H1 (cell line): ENCODE measurements around the gene OR1M1.

Source experiments
- CREB1 ChIP-seq: IDR thresholded peaks from 2 replicates; pipeline ENCODE4 v1.6.1; 2012; ENCODE audit warnings: inconsistent platforms
- CTCF ChIP-seq, 3 experiments: IDR thresholded peaks; 1 replicate in 2 of 3; 2 replicates in 1 of 3; pipeline versions ENCODE4 v1.5.1 to v1.6.1; 2011; ENCODE audit warnings: low read length in 3 of 3, mild to moderate bottlenecking in 3 of 3, inconsistent platforms in 2 of 3, low read depth in 1 of 3, moderate library complexity in 1 of 3; ENCODE audit not compliant: insufficient read depth in 1 of 3; ENCODE audit errors: control extremely low read depth in 1 of 3
- KDM5A ChIP-seq: fragments of 200-600 bp; IDR thresholded peaks from 2 replicates; pipeline ENCODE4 v1.7.1; 2012; ENCODE audit warnings: mild to moderate bottlenecking, low read length, inconsistent platforms, mixed read lengths
- POLR2A ChIP-seq, 2 experiments: IDR thresholded peaks; 1 replicate in 1 of 2; 2 replicates in 1 of 2; pipeline ENCODE4 v1.6.1; 2011; ENCODE audit warnings: low read depth in 2 of 2, low read length in 2 of 2, mild to moderate bottlenecking in 2 of 2; ENCODE audit errors: control extremely low read depth in 1 of 2
- SAP30 ChIP-seq: fragments of 300-600 bp; sonication (generic); IDR thresholded peaks from 2 replicates; pipeline ENCODE4 v1.7.1; 2012; ENCODE audit warnings: low read length, moderate library complexity, mild to moderate bottlenecking, inconsistent platforms; ENCODE audit not compliant: insufficient read depth, insufficient replicate concordance
- TF ChIP-seq, protein P1 (sequence below): IDR thresholded peaks from 2 replicates; pipeline ENCODE4 v1.6.1; 2011; ENCODE audit warnings: low read depth, mild to moderate bottlenecking, low read length; ENCODE audit not compliant: insufficient read depth

DNA sequence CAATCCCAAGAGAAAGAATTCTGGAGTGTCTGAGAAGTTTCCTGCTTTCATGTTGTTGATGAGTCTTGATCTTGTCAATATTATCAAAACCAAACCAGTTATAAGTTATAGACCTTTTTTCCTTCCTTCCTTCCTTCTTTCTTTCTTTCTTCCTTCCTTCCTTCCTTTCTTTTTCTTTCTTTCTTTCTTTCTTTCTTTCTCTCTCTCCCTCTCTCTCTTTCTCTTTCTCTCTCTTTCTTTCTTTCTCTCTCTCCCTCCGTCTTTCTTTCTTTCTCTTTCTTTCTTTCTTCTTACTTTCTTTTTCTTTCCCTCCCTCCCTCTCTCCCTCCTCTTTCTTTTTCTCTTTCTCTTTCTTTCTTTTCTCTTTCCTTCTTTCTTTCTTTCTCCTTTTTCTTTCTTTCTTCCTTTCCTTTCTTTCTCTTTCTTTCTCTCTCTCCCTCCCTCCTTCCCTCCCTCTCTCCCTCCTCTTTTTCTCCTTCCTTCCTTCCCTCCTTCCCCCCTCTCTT, 40.1 kb downstream of the OR1M1 start, which contains the start of gene OR7G3:
- TF ChIP-seq POLR2A (IDR thresholded peaks at IDR 0.05; ENCODE audit: control extremely low read depth in 1 of 2, low read depth in 2 of 2, low read length in 2 of 2) (no peak), CTCF (IDR thresholded peaks at IDR 0.05; ENCODE audit: control extremely low read depth in 1 of 3, insufficient read depth in 1 of 3, low read depth in 1 of 3, low read length in 3 of 3) (no peak), SAP30 (no peak), KDM5A (no peak), CREB1 (no peak)
- TF ChIP-seq, protein P1, sequence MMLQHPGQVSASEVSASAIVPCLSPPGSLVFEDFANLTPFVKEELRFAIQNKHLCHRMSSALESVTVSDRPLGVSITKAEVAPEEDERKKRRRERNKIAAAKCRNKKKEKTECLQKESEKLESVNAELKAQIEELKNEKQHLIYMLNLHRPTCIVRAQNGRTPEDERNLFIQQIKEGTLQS: no peak
